AG09319 (cell line): ENCODE data around the gene CPNE8.

Experiments used
- DNase-seq: peaks from one replicate; pipeline ENCODE4 v3.0.0-alpha.2; 2010; ENCODE audit warnings: low read depth; ENCODE audit errors: extremely low read depth
- TF ChIP-seq, protein P1 (sequence below): IDR thresholded peaks from 2 replicates; pipeline ENCODE4 v1.5.1; 2011; ENCODE audit warnings: low read depth, mild to moderate bottlenecking, inconsistent platforms, low read length, moderate library complexity

Gene CPNE8

DNA sequence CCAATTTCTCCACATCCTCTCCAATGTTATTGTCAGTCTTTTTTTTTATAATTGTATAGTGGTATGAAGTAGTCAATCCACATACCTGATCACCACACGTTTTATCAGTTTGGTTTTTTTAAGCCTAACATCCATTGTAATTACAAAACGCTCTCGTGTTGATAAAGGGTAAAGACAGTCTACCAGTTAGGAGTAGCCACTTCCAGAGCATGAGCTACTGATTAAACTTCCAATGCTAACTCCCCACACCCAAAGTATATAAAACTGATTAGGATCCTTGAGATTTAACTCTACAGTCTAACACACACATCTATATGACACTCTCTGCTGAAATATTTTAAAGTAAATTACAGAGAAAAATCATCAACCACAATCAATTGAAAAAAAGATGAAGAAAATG lies 20.7 kb downstream of the CPNE8 start:
- TF ChIP-seq, protein P1, sequence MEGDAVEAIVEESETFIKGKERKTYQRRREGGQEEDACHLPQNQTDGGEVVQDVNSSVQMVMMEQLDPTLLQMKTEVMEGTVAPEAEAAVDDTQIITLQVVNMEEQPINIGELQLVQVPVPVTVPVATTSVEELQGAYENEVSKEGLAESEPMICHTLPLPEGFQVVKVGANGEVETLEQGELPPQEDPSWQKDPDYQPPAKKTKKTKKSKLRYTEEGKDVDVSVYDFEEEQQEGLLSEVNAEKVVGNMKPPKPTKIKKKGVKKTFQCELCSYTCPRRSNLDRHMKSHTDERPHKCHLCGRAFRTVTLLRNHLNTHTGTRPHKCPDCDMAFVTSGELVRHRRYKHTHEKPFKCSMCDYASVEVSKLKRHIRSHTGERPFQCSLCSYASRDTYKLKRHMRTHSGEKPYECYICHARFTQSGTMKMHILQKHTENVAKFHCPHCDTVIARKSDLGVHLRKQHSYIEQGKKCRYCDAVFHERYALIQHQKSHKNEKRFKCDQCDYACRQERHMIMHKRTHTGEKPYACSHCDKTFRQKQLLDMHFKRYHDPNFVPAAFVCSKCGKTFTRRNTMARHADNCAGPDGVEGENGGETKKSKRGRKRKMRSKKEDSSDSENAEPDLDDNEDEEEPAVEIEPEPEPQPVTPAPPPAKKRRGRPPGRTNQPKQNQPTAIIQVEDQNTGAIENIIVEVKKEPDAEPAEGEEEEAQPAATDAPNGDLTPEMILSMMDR: no peak
- DNase-seq: no peak

DNA sequence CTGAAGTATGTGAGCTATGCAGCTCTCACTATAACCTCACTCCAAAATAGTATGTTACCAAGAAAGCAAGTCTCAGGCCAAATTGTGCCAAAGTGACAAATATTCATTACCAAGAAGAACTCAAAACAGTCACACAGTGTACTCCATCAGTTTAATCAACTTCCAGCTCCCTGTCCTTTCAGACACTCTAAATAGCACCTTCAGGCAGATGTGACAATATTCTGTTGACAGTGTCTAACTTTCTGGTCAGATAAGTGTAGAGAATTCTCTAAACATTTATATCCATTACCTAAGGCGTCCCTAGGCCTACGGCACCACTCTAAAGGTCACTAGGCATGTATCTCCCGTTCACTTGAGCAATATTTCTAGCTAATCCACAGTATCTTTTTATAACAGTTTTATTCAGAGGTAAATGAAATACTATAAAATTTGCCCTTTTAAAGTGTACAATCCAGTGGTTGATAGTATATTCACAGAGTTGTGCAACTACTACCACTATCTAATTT lies 21.7 kb downstream of the CPNE8 start:
- DNase-seq: no peak
- TF ChIP-seq, protein P1: no peak

DNA sequence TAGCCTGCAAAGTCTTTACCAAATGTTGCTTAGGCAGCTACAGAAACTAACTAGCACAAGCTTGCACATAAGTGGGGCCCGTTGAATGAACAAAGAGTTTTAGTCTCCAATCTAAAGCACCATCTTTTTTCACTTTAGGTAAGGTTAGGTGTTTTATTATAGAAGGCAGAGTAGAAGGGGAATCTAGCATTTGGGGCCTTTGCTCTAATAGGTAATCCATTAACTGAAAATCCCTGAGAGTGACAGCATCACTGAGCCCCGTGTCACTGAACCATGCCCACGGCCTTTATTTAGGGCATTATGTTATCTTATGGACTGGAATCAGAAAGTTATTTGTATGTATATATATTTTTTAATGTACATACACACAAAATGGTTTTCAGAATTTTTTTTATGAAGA lies 25.1 kb downstream of the CPNE8 start:
- TF ChIP-seq, protein P1: no peak
- no peak for DNase-seq

DNA sequence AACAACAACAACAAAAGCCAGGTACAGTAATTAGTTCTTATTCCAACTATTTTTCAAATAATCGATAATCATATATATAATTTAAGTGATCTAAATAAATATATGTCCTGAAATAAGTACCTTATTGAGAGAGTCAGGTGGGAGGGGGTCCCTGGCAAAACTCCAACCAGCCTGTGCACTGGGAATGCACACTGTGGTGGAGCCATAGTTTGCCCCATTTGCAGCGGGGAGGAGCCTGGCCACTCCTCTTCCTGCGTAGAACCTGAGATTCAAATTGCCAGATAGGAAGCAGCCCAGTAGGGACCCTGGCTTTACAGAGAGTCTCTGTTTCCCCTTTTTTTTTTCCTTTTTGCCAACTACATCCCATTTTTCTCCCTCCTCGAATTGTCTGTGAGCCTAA lies 26.4 kb downstream of the CPNE8 start:
- no peak for DNase-seq
- TF ChIP-seq, protein P1: no peak

- TF ChIP-seq, protein P1: no peak
- DNase-seq: no peak
Observed at GRCh38 chr12:38878333-38878705, 27.1 kb downstream of the CPNE8 start.

DNA sequence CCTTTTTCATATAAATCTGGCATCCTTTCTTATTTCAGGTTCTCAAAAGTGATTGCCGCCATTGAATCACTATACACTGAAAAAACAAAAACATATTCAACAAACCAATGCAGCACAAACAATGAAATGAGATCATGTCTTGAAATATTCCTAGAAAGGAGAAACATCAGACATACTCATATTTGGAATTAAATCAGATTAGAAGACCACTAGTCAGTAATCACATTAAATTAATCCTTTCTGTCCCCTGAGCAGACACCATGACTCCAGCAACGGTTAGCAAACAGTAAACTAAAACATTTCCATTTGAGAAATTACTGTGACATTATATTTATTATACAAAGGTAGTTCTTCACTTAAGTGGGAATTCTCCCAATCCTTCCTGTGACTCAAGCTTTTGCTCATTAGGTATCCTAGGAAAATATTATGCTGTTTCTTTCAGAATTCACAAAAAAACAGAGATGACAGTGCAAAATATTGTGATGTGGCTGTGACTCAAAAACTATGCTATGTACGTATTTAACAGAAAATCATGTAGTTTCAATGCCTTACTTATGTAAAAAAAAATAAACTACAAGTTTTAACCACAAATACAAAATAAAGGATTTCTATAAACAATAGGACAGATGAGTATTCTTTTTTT lies 29.7 kb downstream of the CPNE8 start:
- DNase-seq: no peak
- TF ChIP-seq, protein P1: no peak

GRCh38 chr12:38872561-38872960 lies 32.8 kb downstream of the CPNE8 start:
- TF ChIP-seq, protein P1: no peak
- DNase-seq: no peak
